NCI-H187 treated with DMSO at 0.1 percent for 48 hours (cell line): Measurements from ENCODE around the gene ANKRD10.

ENCODE experiments used
- DNase-seq: peaks from one replicate; lab custom pipeline; 2025; lab: John Stamatoyannopoulos, UW

ANKRD10 gene

GRCh38 chr13:110914331-110915056 is 375 bp downstream of the ANKRD10 start:
- DNase-seq, result no peak

GRCh38 chr13:110914081-110914330 is 863 bp downstream of the ANKRD10 start:
- DNase-seq, result no peak

GRCh38 chr13:110913322-110914080 is 1.4 kb downstream of the ANKRD10 start:
- DNase-seq, result no peak

GRCh38 chr13:110912651-110913051 is 2.2 kb downstream of the ANKRD10 start:
- no peak for DNase-seq

GRCh38 chr13:110911880-110912279 is 3.0 kb downstream of the ANKRD10 start:
- DNase-seq, result peak; percentile 86

- DNase-seq, result no peak
Measured at GRCh38 chr13:110910013-110910890, 4.6 kb downstream of the ANKRD10 start.

- DNase-seq, result no peak
Measured at GRCh38 chr13:110907951-110908898, 6.6 kb downstream of the ANKRD10 start.

GRCh38 chr13:110907301-110907700 is 7.6 kb downstream of the ANKRD10 start:
- no peak for DNase-seq

- no peak for DNase-seq
Measured at GRCh38 chr13:110904748-110905147, 10.1 kb downstream of the ANKRD10 start.

GRCh38 chr13:110902370-110902769 is 12.5 kb downstream of the ANKRD10 start:
- DNase-seq, result no peak

- no peak for DNase-seq
Measured at GRCh38 chr13:110897521-110897920, 17.3 kb downstream of the ANKRD10 start.

- DNase-seq, result no peak
Measured at GRCh38 chr13:110897014-110897413, 17.9 kb downstream of the ANKRD10 start.

GRCh38 chr13:110894086-110894485 is 20.8 kb downstream of the ANKRD10 start:
- DNase-seq, result no peak

GRCh38 chr13:110893571-110893970 is 21.3 kb downstream of the ANKRD10 start:
- DNase-seq, result no peak

- DNase-seq, result no peak
Measured at GRCh38 chr13:110890279-110891165, 24.3 kb downstream of the ANKRD10 start.

GRCh38 chr13:110888390-110888789 is 26.5 kb downstream of the ANKRD10 start:
- no peak for DNase-seq

GRCh38 chr13:110887597-110888333 is 27.1 kb downstream of the ANKRD10 start:
- no peak for DNase-seq

GRCh38 chr13:110886870-110887596 is 27.8 kb downstream of the ANKRD10 start:
- no peak for DNase-seq
